ENCODE measurements around the gene CDHR2.
A peak's percentile ranks its signal among the peaks of the same experiment; 100 is the strongest.

DNA sequence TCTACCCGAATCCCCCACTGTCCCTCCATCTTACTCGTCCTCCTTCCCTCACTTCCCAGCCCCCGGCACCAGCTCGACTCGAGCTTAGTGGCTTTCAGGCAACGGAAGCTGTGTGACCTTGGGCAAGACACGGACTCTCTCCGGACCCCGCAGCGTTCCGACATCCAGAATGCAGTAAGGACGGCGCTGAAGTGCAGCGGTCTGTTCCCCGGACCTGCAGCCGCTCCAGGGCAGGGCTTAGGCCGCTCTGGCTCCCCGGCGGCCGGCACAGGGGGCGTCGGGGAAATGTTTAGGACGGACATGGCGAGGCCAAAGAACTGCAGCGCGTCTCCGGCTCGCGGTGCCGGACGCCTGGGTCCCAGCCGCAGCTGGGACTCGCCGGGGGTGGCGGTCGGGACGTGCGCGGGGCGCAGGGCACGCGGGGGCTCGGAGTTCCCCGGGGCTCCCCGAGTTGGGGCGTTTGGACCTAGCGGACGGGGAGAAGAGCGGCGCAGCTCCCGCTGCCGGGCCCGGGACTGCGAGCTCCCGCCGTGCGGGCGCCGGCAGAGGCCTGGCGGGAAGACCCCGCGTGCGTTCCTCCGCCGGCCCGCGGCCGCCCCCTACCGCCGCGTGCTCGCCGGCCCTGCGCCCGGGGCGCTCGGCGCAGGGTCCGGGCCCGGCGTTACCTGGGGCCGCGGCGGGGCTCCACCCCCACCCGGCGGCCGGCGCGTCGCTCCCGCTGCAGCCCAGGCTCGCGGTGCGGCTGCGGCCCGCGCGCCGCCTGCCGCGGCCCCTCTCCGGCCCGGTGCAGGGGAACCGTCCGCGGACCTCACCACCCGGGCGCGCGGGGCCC lies 6.3 kb upstream of the CDHR2 start:
- TF ChIP-seq, protein P1, sequence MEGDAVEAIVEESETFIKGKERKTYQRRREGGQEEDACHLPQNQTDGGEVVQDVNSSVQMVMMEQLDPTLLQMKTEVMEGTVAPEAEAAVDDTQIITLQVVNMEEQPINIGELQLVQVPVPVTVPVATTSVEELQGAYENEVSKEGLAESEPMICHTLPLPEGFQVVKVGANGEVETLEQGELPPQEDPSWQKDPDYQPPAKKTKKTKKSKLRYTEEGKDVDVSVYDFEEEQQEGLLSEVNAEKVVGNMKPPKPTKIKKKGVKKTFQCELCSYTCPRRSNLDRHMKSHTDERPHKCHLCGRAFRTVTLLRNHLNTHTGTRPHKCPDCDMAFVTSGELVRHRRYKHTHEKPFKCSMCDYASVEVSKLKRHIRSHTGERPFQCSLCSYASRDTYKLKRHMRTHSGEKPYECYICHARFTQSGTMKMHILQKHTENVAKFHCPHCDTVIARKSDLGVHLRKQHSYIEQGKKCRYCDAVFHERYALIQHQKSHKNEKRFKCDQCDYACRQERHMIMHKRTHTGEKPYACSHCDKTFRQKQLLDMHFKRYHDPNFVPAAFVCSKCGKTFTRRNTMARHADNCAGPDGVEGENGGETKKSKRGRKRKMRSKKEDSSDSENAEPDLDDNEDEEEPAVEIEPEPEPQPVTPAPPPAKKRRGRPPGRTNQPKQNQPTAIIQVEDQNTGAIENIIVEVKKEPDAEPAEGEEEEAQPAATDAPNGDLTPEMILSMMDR (IDR thresholded peaks at IDR 0.05), result peak in 1 of 7 experiments; percentile 28
- TF ChIP-seq POLR2A (IDR thresholded peaks at IDR 0.05), result no peak
- no peak for TF ChIP-seq POLR2AphosphoS5 (IDR thresholded peaks at IDR 0.05)
- TF ChIP-seq EP300 (IDR thresholded peaks at IDR 0.05), result no peak

Data from stomach (tissue), 4 donors.